Jurkat, Clone E6-1 (cell line): ENCODE data around the gene TRERF1.

Experiments
- DNase-seq: peaks from one replicate; pipeline ENCODE4 v3.0.0-alpha.2; 2011; ENCODE audit warnings: low read depth, low spot score
- H3K4me3 ChIP-seq: 2 replicates; pipeline ENCODE4 v1.5.1; 2011; ENCODE audit warnings: mild to moderate bottlenecking, low read length, control low read depth, moderate library complexity

TRERF1 gene

DNA sequence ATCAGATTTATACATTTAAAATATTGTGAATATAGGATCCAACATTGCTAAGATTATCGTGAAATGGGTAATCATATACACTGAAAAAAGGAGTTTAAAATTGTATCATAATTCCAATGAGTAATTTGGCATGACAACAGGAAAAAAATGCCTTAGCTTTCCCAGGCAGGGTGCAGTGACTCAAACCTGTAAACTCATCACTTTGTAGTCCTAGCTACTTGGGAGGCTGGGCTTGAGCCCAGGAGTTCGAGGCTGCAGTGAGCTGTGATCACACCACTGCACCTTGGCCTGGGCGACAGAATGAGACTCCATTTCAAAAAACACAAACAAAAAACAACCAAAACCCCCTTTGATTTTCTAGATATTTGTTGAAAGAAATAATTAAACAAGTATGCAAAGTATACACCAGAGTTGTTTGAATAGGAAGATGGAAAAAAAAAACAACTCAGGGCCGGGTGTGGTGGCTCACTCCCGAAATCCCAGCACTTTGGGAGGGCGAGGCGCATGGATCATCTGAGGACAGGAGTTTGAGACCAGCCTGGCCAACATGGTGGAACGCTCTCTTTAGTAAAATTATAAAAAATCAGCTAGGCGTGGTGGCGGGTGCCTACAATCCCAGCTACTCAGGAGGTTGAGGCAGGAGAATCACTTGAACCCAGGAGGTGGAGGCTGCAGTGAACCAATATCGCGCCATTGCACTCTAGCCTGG lies 98.7 kb downstream of the TRERF1 start:
- no peak for DNase-seq
- no peak overlapping the region for H3K4me3 ChIP-seq

DNA sequence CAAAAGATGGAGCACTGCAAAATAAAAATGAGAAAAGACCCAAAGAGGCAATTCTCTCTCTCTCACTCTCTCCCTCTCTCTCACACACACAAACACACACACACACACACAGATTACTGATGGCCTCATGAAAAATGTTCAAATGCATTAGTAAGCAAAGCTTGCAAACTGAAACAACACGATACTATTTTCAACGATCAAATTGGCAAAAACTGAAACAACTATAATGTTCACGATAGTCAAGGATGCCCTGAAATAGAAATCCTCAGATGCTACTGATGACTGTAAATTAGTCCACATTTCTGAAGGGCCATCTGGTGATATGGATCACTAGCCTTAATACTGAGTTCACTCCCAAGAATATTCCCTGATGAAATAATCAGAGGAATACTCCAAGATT lies 100.8 kb downstream of the TRERF1 start:
- no peak overlapping the region for H3K4me3 ChIP-seq
- DNase-seq, result no peak

DNA sequence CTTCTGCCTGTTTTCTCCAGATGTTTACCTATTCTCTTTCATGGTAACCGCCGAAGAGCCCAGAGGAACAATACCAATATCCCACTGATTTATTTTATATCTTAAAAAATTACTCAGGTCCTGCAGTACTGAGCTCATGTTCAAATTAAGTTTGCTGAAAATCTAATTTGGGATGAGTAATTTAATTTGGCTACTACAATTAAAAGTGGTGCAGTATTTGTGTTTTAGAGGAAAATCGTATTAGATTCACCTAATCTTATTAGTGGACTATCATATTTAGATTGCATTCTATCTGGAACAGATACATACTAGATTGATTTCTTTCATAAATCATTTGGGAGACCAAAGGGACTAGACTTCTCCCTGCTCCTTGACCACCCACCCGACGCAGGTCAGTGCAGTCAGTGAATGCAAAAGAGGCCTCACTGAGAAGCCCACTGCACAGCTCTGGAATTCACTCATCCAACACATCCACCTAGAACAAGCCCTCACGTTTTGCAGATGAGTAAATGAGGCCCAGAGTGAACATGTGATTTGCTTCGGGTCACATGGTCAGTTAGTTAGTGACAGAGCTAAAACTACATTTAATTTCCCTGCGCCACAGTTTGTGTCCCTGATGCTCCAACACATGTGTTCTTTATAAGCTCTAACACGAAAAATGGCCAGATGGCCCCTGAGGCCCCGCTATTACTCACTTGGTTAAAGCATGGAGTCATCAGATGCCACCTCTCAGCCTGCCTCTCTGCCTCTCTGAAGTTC lies 101.8 kb downstream of the TRERF1 start:
- no peak overlapping the region for H3K4me3 ChIP-seq
- DNase-seq, result no peak

DNA sequence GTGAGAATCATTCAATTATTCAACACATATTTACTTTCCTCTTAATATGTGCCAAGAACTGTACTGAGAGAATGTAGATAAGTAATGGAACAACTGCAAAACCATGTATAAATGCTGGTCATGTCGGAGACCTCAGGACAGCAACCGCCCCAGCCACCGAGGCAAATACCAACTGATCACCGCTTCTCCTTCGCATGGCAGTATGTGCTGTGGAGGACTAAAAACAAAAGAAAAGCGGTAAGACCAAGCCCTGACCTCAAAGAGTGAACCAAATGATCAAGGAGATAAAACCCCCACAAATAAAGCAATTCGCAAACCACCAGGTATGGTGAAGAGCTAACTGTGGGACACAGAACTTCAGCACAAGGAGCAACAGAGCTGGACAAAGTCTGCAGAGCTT lies 104.3 kb downstream of the TRERF1 start:
- H3K4me3 ChIP-seq, result no peak overlapping the region
- no peak for DNase-seq

DNA sequence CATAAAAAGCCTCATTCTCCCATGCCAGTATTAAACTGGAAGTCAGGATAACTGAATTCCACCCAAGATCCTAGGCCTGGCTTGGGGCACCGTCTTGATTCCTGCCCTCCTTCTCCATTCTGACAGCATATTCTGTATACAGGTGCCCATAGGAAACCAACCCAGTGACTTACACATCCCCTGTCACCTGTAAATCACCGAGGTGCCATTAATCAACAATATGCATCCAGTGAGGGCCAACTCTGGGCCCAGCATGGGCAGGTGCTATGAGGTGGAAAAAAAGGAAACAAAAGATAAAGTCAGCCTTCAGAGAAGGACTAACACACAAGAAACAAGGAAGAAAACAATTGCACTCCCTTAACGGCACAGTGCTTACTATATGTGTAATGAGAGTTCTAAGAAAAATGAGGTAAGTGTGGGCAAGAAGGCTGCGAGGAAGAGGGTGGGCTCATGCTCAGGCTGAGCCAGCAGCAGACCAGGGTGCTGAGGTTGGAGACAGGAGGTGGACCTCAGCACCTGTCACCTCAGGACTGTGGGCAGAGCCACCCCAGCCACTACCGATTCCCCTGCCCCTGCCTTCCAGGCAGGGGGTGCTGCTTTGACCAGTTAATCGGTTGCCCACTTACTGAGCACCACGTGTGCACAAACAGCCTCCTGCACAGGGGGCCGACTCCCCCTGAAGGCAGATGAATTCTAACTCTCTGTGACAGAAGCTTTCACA lies 105.9 kb downstream of the TRERF1 start:
- no peak for DNase-seq
- H3K4me3 ChIP-seq, result no peak overlapping the region

DNA sequence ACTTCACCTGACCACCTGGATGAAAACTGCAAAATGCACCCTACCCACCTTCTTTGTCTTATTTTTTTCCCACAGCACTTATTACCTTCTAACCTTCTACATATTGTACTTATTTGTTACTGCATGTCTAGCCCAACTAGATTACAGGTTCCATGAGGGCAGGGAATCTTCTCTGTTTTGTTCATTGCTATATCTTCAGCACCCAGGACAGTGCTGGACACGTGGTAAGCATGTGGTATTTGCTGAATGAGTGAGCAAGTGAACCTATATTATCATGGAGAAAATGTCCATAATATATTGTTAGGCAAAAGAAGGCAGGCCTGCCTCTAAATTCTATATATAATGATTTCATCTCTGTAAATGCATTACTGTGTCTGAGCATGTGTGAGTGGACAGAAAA lies 107.0 kb downstream of the TRERF1 start:
- no peak overlapping the region for H3K4me3 ChIP-seq
- DNase-seq, result no peak

DNA sequence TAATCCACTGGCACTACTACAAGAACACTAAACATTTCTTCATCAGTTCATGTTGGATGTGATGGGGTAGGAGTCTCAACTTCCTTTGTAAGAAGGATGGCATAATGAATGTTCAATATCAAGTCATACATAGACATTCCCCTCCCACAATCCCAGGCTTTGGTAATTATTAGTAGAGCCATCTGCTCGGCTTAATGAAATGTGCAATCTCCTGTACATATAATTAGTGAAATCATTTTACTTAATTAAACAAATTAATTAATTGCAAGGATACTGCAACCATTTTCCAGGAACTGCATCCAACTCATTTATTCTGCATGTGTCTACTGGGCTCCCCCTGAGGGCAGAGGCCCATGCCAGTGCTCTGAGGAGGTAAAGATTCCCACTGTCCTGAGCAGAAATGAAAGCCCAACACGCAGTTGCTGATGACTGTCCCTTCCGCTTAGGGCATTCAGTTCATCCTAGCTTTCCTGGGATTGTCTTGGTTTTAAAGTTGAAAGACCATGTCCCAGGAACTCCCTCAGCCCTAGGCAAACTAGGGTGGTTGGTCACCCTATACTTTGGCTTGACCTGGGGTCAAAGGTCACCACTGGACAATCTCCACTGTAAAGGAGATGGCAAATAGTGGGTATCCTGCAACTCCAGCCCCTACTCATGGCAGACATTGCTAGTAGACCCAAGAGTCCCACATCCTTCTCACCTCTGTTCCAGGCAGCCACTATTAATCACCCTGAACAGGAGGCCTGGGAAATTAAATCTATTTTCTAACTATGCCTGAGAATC lies 109.8 kb downstream of the TRERF1 start:
- H3K4me3 ChIP-seq, result no peak overlapping the region
- DNase-seq, result no peak

DNA sequence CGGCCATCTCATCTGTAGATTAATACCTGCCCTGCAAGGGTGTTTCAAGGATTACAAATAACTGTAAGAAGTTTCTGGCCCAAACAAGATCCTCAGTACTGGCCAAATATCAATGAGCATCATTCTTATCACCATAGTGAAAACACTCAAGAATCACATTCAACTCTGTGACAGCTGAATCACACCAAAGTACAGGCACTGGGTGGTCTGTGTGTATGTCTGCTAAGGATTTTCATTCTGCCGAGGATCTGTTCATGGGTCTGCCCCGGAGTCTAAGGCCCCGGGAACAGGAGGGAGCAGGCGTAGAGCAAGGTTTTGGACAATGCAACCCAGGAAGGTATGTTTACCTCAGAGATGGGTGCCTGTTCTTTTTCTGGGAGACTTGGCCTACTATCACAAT lies 110.5 kb downstream of the TRERF1 start:
- DNase-seq, result no peak

DNA sequence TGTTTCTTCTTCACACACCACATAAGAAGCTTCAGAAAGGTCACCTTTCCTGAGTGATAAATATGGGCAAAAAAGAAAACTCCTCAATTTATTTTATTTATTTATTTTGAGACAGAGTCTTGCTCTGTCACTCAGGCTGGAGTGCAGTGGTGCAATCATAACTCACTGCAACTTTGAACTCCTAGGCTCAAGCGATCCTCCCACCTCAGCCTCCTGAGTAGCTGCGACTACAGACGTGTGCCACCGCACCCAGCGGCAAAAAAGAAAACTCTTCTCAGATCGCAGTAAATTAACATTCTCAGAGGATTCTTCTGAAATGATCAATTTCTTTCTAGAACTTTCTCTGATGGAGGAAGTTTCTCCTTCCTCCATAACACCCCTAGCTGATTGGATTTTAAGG lies 111.2 kb downstream of the TRERF1 start:
- no peak for DNase-seq

More for the DNA sequence above, 110.5 kb downstream of the TRERF1 start:
- H3K4me3 ChIP-seq, result no peak overlapping the region

DNA sequence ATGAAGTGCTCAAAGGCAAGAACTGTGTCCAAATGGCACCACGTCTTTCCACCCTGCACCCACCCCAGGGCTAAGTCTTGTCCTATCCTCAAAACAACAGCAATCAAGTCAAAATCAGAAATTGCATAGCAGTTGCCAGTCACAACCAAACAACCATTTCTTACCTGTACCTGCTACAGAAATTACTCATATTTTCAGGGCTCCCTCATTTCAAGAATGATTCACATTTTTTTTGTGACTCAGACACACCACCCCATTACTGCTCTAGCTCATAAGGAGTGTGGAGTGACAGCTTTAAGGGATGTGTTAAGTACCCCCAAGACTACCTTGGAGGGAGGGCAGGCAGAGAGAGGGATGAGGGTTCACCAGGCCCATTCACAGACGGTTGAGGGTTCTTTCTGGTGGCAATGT lies 111.7 kb downstream of the TRERF1 start:
- no peak for DNase-seq
- H3K4me3 ChIP-seq, result no peak overlapping the region

More for the DNA sequence above, 111.2 kb downstream of the TRERF1 start:
- H3K4me3 ChIP-seq, result no peak overlapping the region

DNA sequence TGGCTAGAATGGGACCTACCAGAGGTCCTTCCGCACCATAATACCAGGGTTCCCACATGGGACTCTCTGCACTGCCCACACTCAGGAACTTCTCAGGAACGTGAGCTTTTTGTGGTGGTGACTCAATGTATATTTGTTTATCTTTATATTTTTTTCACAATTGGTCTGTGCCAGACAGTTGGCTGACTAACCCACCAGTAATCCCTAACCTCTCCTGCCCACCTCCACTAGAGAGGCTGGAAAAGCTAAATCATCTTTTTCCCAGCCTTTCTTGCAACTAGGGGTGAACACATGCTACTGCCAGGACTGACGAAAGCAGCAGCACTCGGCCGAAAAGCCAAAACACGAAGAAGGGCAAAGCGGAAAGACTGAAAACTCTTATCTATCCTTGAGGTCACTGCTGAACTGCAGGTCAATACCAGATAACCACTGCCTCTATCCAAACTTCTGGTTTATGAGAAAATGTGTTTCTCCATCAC lies 112.9 kb downstream of the TRERF1 start:
- no peak overlapping the region for H3K4me3 ChIP-seq
- no peak for DNase-seq

DNA sequence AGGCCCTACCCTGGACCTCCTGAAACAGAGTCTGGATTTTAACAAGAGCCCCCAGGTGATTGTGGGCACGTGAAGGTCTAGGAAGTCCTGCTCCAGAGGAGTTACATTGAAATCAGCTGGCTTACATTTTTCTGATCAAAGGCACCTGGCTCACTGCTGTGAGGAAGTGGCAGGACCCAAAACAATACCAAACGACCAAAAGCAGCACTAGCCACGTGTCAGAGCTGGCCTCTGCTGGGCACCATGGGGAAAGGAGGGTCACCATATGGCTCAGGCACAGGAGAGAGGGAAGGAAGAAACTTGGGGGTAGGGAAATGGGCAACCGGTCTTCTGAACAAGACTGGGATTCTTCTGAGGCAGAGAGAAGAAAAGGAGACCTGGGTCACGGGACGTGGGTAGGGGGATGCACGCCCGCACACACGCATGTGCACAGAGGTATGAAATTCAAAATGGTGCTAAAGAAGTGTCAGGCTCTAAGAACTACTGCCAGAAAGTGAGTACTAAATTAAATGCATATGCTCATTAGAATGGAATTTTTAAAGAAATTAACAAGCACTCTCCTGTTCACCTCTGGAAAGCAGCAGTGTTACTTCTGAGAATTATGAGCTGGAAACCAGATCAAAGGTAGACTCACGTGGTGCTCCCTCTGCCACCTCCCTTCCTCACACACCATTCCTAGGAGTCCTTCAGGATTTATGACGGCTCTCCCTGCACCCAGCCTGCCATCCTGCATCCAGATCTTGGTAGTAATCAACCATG lies 113.6 kb downstream of the TRERF1 start:
- DNase-seq, result no peak
- no peak overlapping the region for H3K4me3 ChIP-seq

DNA sequence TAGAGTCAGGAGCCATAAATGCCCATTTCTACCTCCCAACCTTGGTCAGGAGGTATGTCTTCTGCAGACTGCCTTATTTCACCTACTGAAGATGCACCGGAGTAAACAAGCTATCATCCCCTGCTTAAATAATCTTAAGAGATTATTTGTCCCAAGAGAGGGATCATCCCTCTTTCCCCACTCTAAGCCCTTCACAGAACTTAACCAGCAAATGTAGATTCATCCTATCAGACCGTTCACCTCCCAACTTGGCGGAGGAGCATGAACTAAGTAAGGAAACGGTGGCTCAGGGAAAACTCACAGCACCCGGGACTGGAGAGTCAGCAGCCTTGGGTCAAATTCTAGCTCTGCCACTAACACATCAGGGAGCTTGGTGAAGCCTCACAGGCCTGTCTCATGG lies 115.3 kb downstream of the TRERF1 start:
- no peak overlapping the region for H3K4me3 ChIP-seq
- no peak for DNase-seq

DNA sequence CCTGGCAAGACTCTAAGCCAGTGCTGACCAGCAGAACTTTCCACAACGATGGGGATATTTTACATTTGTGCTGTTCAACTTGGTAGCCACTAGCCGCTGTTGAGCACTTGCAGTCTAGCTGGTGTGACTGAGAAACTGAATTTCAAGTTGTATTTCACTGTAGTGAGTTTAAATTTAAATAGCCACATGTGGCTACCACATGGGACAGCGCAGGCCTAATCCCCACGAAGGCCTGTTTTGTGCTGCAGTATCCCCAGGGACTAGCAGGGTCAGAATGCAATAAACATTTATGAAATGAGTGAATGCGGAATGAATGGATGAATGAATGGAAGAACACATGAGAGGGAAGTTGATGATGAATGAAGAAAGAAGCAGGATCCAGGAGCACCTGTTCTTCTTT lies 115.8 kb downstream of the TRERF1 start:
- H3K4me3 ChIP-seq, result no peak overlapping the region
- no peak for DNase-seq

DNA sequence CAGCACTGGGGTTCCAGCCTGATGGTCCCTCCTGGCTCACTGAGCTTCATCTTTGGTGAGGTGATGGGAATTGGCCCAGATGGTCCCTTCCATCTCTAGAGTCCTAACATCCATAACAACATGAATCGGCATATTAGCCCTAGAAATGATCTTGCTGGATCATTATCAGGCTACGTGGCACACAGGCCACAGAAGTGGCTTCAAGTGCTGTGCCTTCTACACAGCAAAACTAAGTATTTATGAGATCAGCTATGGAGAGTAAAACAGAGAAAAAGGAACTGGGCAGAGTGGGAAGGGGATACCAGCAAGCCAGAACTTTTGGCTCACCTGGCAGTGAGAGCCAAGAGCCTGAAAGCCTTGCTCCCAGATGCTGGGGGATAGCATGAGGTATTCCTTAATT lies 116.9 kb downstream of the TRERF1 start:
- no peak for DNase-seq
- no peak overlapping the region for H3K4me3 ChIP-seq

DNA sequence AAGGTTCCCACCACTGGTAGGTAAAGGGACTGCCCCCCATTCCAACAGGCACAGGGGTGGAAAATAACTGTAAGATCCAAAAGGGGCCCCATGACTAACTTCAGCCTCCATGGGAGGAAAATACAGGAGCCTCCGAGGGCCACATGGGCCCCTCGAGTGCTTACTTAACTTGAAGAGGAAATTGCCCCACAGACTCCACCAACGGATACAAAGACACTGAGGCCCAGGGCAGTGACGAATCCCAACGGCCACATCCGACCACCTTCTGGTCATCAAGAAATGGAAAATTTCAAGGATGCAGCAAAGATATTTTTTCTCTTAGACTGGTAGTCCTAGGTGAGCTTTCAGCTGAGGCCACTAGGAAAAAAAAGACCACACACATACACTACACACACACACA lies 118.1 kb downstream of the TRERF1 start:
- DNase-seq, result no peak
- H3K4me3 ChIP-seq, result no peak overlapping the region

DNA sequence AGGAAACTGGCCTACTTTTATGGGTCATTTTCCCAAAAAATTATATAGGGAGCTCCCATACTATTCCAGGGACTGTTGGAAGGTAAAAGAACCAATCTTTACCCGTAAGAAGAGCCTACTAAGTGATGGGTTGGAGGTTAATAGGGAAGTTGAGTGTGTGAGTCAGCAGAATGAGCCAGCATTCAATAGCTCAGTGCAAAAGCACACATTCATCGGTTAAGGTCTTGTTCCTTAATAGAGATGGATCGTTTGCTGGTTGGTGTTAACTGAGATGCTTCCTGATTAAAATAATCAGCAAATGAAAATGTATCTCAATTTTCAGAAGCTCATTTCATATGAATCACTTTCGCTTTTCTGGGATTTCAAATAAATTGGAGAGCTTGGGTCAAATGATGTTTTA lies 118.8 kb downstream of the TRERF1 start:
- H3K4me3 ChIP-seq, result no peak overlapping the region
- DNase-seq, result no peak

DNA sequence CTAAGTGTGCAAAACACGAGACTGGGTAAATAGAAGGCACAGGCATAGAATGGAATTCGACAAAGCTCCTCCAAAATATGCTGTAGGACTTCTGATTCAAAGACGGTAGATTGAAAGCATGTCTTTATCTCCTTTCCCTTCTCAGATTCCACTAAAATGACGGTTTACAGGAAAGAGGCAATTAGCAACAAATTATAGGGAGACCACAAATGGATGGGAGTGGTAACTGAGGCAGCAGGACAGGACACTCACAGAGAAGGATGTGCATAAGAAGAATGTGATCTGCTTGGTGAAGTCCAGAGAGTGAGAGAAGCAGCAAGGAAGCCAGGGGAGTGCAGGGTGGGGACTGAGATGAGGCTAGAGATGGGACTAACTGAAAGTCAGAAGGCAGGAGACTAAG lies 120.7 kb downstream of the TRERF1 start:
- no peak for DNase-seq
- no peak overlapping the region for H3K4me3 ChIP-seq

DNA sequence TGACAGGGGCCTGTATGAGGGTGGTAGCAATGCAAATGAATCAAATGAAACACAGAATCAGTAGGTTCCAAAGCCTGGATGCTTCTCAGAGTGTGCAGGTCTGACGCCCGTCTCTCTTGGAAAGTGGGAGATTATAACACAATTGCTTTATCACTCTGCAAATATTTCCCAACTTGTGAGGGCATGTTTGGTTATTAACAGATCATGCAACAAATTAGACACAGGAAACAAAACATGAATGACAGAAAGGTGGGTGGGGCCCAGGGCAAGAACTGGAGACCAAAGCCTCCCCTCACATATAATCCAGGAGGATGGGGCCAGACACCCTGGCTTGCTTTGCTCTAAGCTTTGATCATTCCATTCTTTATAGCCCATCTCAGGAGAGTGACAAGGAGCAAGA lies 125.5 kb downstream of the TRERF1 start:
- DNase-seq, result no peak
- no peak overlapping the region for H3K4me3 ChIP-seq
